ENCODE data around the gene SNRPN.

- TF ChIP-seq CTCF (IDR thresholded peaks at IDR 0.05; ENCODE audit: low read length) (no peak), EZH2 (optimal IDR thresholded peaks at IDR 0.05; ENCODE audit: low read depth, low read length) (no peak), EZH2phosphoT487 (IDR thresholded peaks at IDR 0.05; ENCODE audit: low read length) (no peak)
Observed at GRCh38 chr15:24971772-24972171, 17.0 kb downstream of the SNRPN start.

All from MM.1S (cell line).